HepG2 (cell line): Measurements from ENCODE around the gene RABIF. TPM values are rescaled to one million over a fixed set of nuclear protein-coding genes. Genes with fewer than 3 reads are reported as not detected.
A peak's percentile ranks its signal among the peaks of the same experiment; 100 is the strongest.

Experiments
- ATF6 ChIP-seq: sonication (generic); formaldehyde crosslinking; conservative IDR thresholded peaks from 2 replicates; pipeline ENCODE4 v1.4.0; 2020; ENCODE audit warnings: missing genetic modification reagents
- CREM ChIP-seq, 2 experiments: sonication (generic) in 1 of 2; formaldehyde crosslinking in 1 of 2; IDR thresholded peaks; 2 replicates each; pipeline versions ENCODE4 v1.4.0 to v1.6.1; 2016 to 2020; ENCODE audit warnings: antibody characterized with exemption in 1 of 2, mild to moderate bottlenecking in 1 of 2, missing genetic modification reagents in 1 of 2
- ETS1 ChIP-seq: sonication (generic); formaldehyde crosslinking; IDR thresholded peaks from 2 replicates; pipeline ENCODE4 v1.4.0; 2020; ENCODE audit warnings: missing genetic modification reagents
- NFE2L2 ChIP-seq: fragments of 150-350 bp; IDR thresholded peaks from 2 replicates; pipeline ENCODE4 v1.6.1; 2014; ENCODE audit warnings: low read length
- ZFP91 ChIP-seq: sonication (generic); formaldehyde crosslinking; IDR thresholded peaks from 2 replicates; pipeline ENCODE4 v1.9.0; 2022; ENCODE audit warnings: missing genetic modification reagents, mild to moderate bottlenecking, borderline replicate concordance
- ZFY ChIP-seq: sonication (generic); formaldehyde crosslinking; IDR thresholded peaks from 2 replicates; pipeline ENCODE4 v1.4.0; 2020; ENCODE audit warnings: missing genetic modification reagents
- ZHX1 ChIP-seq: sonication (generic); formaldehyde crosslinking; IDR thresholded peaks from 2 replicates; pipeline ENCODE4 v1.8.1; 2022; ENCODE audit warnings: low read depth, mild to moderate bottlenecking, missing genetic modification reagents
- ZNF318 ChIP-seq: sonication (generic); formaldehyde crosslinking; IDR thresholded peaks from 2 replicates; pipeline ENCODE4 v1.4.0; 2020; ENCODE audit warnings: mild to moderate bottlenecking, missing genetic modification reagents
- ZNF556 ChIP-seq: sonication (generic); formaldehyde crosslinking; IDR thresholded peaks from 2 replicates; pipeline ENCODE4 v1.4.0; 2020; ENCODE audit warnings: mild to moderate bottlenecking, missing genetic modification reagents, borderline replicate concordance
- ZNF580 ChIP-seq: IDR thresholded peaks from 2 replicates; pipeline ENCODE4 v1.6.1; 2016; ENCODE audit warnings: low read depth, borderline replicate concordance
- polyA plus RNA-seq, 8 experiments: library from polyadenylated mRNA; depleted of rRNA in 3 of 8; stranded (reverse) in 7 of 8; unstranded in 1 of 8; fragments of >200 nt; fragmentation: Illumina TruSeq in 4 of 8; extraction: Trizol in 4 of 8; gene quantifications; 2 replicates each; pipeline versions ENCODE4 v1.2.1 to v1.2.3, GENCODE V29; 2011 to 2016; ENCODE audit warnings: low read depth in 4 of 8, missing spikeins in 1 of 8, mixed read lengths in 1 of 8; ENCODE audit not compliant: insufficient read depth in 1 of 8
- total RNA-seq, 5 experiments: library from RNA; depleted of rRNA; stranded (reverse); fragments of >200 nt; fragmentation: Illumina TruSeq; extraction: Trizol; gene quantifications; 2 replicates each; pipeline ENCODE4 v1.2.3, GENCODE V29; 2016; ENCODE audit warnings: low read depth in 1 of 5

The RABIF gene
- total and polyA plus RNA-seq, 2 of the 13 experiments (the other 11 are each of a cell fraction or from before 2014, with no cell fraction given) = 7.6 to 8.3 TPM

GRCh38 chr1:202861420-202862132 is 27.4 kb downstream of the RABIF start (continued):
- TF ChIP-seq ATF6 (CRISPR knock-in tag) (no peak), ZHX1 (CRISPR knock-in tag) (peak; percentile 65; the same call in 1 of the 2 replicates), ZFY (CRISPR knock-in tag) (peak; percentile 31; the same call in 1 of the 2 replicates), ZNF580 (CRISPR knock-in tag) (0 out of 2 replicates have a peak, but pooled peaks have one; percentile 26), ZNF556 (CRISPR knock-in tag) (no peak), ETS1 (CRISPR knock-in tag) (no peak), CREM (IDR thresholded peaks at IDR 0.05) (peak; percentile 41; the same call in 1 of the 2 replicates), CREM (CRISPR knock-in tag; IDR thresholded peaks at IDR 0.05) (no peak), ZNF318 (no peak), ZFP91 (CRISPR knock-in tag) (peak; percentile 46; the same call in 1 of the 2 replicates), NFE2L2 (no peak)
